Cardiac fibroblast (primary cell): ENCODE results near the gene THRSP.
A peak's percentile ranks its signal among the peaks of the same experiment; 100 is the strongest.
"Not testable (repeated sequence)": the region's sequence is repeated elsewhere in the genome, so short reads cannot be mapped to it uniquely, and the experiment has no call there.

Experiments
- DNase-seq, 2 donors: peaks; one replicate each; pipeline versions ENCODE4 v3.0.0 to v3.0.0-alpha.2; 2010; ENCODE audit warnings: low read depth in 2 of 2
- H3K4me3 ChIP-seq, 2 donors: replicated peaks in 1 of 2; 1 replicate in 1 of 2; 2 replicates in 1 of 2; pipeline ENCODE4 v1.5.1; 2011; ENCODE audit warnings: low read depth in 2 of 2, low read length in 2 of 2, mild to moderate bottlenecking in 2 of 2, moderate library complexity in 1 of 2
- CTCF ChIP-seq: IDR thresholded peaks from one replicate; pipeline ENCODE4 v1.5.1; 2011; ENCODE audit warnings: low read depth, mild to moderate bottlenecking, low read length, inconsistent platforms

Gene THRSP

GRCh38 chr11:78063440-78064181 lies at the start of gene THRSP:
Gene THRSP, plus strand, starts transcription at chr11:78063861. Its CDS starts 21 bp downstream, at chr11:78063882.
- DNase-seq: no peak
- H3K4me3 ChIP-seq: no peak within 1 kb of the TSS
- no peak for TF ChIP-seq CTCF

DNA sequence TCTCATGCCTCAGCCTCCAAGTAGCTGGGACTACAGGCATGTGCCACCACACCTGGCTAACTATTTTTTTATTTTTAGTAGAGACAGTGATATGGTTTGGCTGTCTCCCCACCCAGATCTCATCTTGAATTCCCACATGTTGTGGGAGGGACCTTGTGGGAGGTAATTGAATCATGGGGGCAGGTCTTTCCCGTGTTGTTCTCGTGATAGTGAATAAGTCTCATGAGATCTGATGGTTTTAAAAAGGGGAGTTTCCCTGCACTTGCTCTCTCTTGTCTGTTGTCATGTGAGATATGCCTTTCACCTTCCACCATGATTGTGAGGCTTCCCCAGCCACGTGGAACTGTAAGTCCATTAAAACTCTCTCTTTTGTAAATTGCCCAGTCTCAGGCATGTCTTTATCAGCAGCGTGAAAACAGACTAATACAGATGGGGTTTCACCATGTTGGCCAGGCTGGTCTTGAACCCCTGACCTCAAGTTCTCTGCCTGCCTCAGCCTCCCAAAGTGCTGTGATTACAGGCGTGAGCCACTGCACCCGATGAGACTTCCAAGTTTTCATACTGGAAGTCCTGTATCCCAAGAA lies 48.6 kb upstream of the THRSP start:
- not testable (repeated sequence) for DNase-seq, H3K4me3 ChIP-seq

- no peak overlapping the region for H3K4me3 ChIP-seq
- TF ChIP-seq CTCF: no peak
- no peak for DNase-seq
These were observed 47.8 kb upstream of the THRSP start for GRCh38 chr11:78015878-78016277.

GRCh38 chr11:78019808-78020207 lies 43.9 kb upstream of the THRSP start:
- no peak for TF ChIP-seq CTCF
- DNase-seq: peak in 1 of 2 donors; percentile 19
- H3K4me3 ChIP-seq: no peak overlapping the region

- no peak overlapping the region for H3K4me3 ChIP-seq
- no peak for TF ChIP-seq CTCF
- peak in 1 of 2 donors; percentile 6 for DNase-seq
These were observed 43.4 kb upstream of the THRSP start for GRCh38 chr11:78020246-78020645.

DNA sequence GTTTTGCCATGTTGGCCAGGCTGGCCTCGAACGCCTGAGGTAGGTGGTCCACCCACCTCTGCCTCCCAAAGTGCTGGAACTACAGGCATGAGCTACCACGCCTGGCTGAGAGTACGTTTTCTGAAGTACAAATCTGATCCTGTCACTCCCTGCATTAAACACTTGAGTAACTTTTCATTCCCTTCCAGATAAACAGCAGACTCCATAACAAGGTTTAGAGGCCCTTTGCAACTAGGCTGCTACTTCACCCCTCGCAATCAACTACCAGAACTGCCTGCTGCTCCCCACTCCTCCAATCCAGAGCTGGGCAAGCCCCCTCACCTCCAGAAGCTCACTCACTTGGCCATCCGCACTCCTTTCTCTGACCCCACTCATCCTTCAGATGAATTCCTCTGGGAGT lies 42.0 kb upstream of the THRSP start:
- DNase-seq: no peak
- no peak overlapping the region for H3K4me3 ChIP-seq
- no peak for TF ChIP-seq CTCF
